ENCODE data around the gene LRRTM3.

- no peak for TF ChIP-seq EZH2 (IDR thresholded peaks at IDR 0.05; ENCODE audit: low read depth, unreplicated experiment)
- TF ChIP-seq, protein P1, sequence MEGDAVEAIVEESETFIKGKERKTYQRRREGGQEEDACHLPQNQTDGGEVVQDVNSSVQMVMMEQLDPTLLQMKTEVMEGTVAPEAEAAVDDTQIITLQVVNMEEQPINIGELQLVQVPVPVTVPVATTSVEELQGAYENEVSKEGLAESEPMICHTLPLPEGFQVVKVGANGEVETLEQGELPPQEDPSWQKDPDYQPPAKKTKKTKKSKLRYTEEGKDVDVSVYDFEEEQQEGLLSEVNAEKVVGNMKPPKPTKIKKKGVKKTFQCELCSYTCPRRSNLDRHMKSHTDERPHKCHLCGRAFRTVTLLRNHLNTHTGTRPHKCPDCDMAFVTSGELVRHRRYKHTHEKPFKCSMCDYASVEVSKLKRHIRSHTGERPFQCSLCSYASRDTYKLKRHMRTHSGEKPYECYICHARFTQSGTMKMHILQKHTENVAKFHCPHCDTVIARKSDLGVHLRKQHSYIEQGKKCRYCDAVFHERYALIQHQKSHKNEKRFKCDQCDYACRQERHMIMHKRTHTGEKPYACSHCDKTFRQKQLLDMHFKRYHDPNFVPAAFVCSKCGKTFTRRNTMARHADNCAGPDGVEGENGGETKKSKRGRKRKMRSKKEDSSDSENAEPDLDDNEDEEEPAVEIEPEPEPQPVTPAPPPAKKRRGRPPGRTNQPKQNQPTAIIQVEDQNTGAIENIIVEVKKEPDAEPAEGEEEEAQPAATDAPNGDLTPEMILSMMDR (conservative IDR thresholded peaks at IDR 0.05; ENCODE audit: low read depth in 2 of 2) = no peak
Measured at GRCh38 chr10:66886848-66887247, 39.0 kb upstream of the LRRTM3 start.
